Measurements from ENCODE around the gene PKHD1. TPM values are rescaled to one million over a fixed set of nuclear protein-coding genes. Genes with fewer than 3 reads are reported as not detected.

PKHD1 gene
- total RNA-seq, 1 donor from 2014 or later, result not detected

GRCh38 chr6:52104979-52105378, 17.6 kb upstream of the PKHD1 start:
- TF ChIP-seq CTCF (IDR thresholded peaks at IDR 0.05), result no peak
- H3K27me3 ChIP-seq, result no peaks in the 10 kb centered on the region

DNA sequence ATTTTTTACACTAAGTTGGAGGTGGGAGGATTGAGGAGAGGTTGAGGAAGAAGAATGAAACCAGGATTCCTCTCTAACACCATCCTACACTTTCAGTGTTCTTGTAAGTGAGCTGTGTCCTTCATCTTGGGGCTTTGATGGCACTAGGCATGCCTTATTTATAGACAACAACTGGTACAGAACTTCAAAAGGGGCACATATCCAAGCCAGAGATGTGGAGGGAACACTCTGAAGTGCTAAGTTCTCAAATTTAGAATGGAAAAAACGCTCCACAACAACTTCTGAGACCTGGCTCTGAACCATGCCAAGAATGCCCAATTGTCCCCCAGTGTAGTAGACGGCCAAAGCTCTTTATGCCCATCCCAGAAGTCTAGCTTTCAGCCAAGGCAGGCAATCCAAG, 16.2 kb upstream of the PKHD1 start:
- DNase-seq (ENCODE audit: low spot score in 2 of 2), result no peak
- Histone ChIP-seq H3K9me3 (no peaks in the 10 kb centered on the region), H3K36me3 (no peaks in the 10 kb centered on the region), H3K27ac (no peak overlapping the region), H3K4me1 (no peaks in the 10 kb centered on the region), H3K27me3 (no peaks in the 10 kb centered on the region), H3K4me3 (no peak overlapping the region)
- TF ChIP-seq CTCF (IDR thresholded peaks at IDR 0.05), result no peak
- intact Hi-C loops (cut with DNase I), result no loop called here

More at GRCh38 chr6:52104979-52105378, 17.6 kb upstream of the PKHD1 start:
- DNase-seq (ENCODE audit: low spot score in 2 of 2), result no peak
- intact Hi-C loops (cut with DNase I), result no loop called here
- H3K36me3 ChIP-seq, result no peaks in the 10 kb centered on the region
- H3K27ac ChIP-seq, result no peak overlapping the region
- H3K4me3 ChIP-seq, result no peak overlapping the region
- H3K4me1 ChIP-seq, result no peaks in the 10 kb centered on the region
- no peaks in the 10 kb centered on the region for H3K9me3 ChIP-seq

DNA sequence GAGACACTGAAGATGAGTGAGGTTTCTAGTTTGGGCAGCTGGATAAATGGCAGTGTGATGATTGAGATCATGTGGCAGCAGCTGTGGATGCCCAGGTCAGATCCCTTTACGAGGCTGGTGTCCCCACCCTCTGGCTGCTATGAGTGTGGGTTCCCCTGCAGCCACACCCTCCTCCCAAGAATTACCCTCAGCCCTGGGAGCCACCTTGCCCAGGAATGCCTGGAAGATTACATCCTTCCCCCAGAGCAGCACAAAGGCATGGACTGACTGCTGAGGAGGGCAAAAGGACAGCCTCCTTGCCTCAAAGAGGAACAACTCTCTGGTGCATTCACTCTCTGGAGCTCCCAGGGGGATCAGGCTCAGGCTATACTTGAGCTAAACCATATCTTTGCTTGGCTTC, 15.0 kb upstream of the PKHD1 start:
- Histone ChIP-seq H3K36me3 (no peaks in the 10 kb centered on the region), H3K4me3 (no peak overlapping the region)
- intact Hi-C loops (cut with DNase I), result no loop called here

GRCh38 chr6:52098721-52099120, 11.3 kb upstream of the PKHD1 start:
- DNase-seq (ENCODE audit: low spot score in 2 of 2), result no peak

More for the DNA sequence above, 15.0 kb upstream of the PKHD1 start:
- DNase-seq (ENCODE audit: low spot score in 2 of 2), result no peak
- no peak for TF ChIP-seq CTCF (IDR thresholded peaks at IDR 0.05)
- no peaks in the 10 kb centered on the region for H3K9me3 ChIP-seq
- no peaks in the 10 kb centered on the region for H3K4me1 ChIP-seq
- H3K27ac ChIP-seq, result no peak overlapping the region
- H3K27me3 ChIP-seq, result no peaks in the 10 kb centered on the region

GRCh38 chr6:52089758-52090348, 2.4 kb upstream of the PKHD1 start:
- H3K27me3 ChIP-seq, result no peaks in the 10 kb centered on the region
- H3K36me3 ChIP-seq, result no peaks in the 10 kb centered on the region
- no peak overlapping the region for H3K4me3 ChIP-seq
- TF ChIP-seq CTCF (IDR thresholded peaks at IDR 0.05), result no peak
- no peaks in the 10 kb centered on the region for H3K9me3 ChIP-seq
- no peaks in the 10 kb centered on the region for H3K4me1 ChIP-seq
- DNase-seq (ENCODE audit: low spot score in 2 of 2), result no peak
- no peak overlapping the region for H3K27ac ChIP-seq
- intact Hi-C loops (cut with DNase I), result no loop called here

More at GRCh38 chr6:52098721-52099120, 11.3 kb upstream of the PKHD1 start:
- Histone ChIP-seq H3K9me3 (no peaks in the 10 kb centered on the region), H3K4me3 (no peak overlapping the region), H3K27me3 (no peaks in the 10 kb centered on the region), H3K36me3 (no peaks in the 10 kb centered on the region), H3K4me1 (no peaks in the 10 kb centered on the region), H3K27ac (no peak overlapping the region)
- no peak for TF ChIP-seq CTCF (IDR thresholded peaks at IDR 0.05)
- intact Hi-C loops (cut with DNase I), result no loop called here

DNA sequence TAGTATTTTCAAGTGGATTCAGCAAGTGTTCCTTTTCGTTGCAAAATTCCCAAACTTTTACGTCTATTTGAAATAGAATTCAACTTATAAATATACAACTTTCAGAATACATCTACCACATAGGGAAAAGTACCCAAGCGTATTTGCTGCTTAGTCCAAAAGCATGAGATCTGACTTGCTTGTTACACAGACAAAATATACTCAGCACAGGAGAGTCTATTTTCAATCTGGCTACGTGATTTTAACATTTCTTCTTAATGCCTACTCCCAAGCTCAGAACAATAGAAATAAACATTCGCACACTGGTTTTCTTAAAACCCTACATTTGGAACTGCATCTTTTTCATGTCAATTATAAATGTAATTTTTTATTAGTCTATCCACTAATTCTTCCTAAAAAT, 672 bp downstream of the PKHD1 start:
- no peak overlapping the region for H3K27ac ChIP-seq
- no peak for DNase-seq (ENCODE audit: low spot score in 2 of 2)
- TF ChIP-seq CTCF (IDR thresholded peaks at IDR 0.05), result no peak
- no peaks in the 10 kb centered on the region for H3K4me1 ChIP-seq
- H3K9me3 ChIP-seq, result no peaks in the 10 kb centered on the region
- H3K4me3 ChIP-seq, result no peak overlapping the region
- intact Hi-C loops (cut with DNase I), result no loop called here
- no peaks in the 10 kb centered on the region for H3K27me3 ChIP-seq
- H3K36me3 ChIP-seq, result no peaks in the 10 kb centered on the region
